Measurements from ENCODE around the gene MYBL2. TPM values are rescaled to one million over a fixed set of nuclear protein-coding genes. Genes with fewer than 3 reads are reported as not detected.

MYBL2 gene
- total RNA-seq, 1 experiment from 2014 or later: 125 TPM

- Mint-ChIP-seq H3K36me3 (ENCODE audit: insufficient read depth, unreplicated experiment) (peaks cover 42% of the 10 kb centered on the region), H3K4me3 (ENCODE audit: low read depth, unreplicated experiment) (peak overlapping the region; percentile 86), H3K9me3 (ENCODE audit: low read depth, unreplicated experiment) (no peaks in the 10 kb centered on the region), H3K27me3 (ENCODE audit: unreplicated experiment) (no peaks in the 10 kb centered on the region), H3K27ac (ENCODE audit: unreplicated experiment) (peak overlapping the region; percentile 33), H3K4me1 (ENCODE audit: low read depth, unreplicated experiment) (peaks cover 28% of the 10 kb centered on the region)
- CTCF ChIA-PET: interaction anchor here (0.6 to 1.2 kb wide), 3 partner anchors 129 to 893 kb away, joined by 3 to 6 read pairs (median 5); no protein-coding TSS in a partner anchor
- intact Hi-C loops (cut with micrococcal nuclease; ENCODE audit: unreplicated experiment): no loop called here
- TSS peak; percentile 32 for BruUV-seq (replicated peaks)
- peak; percentile 67 for DNase-seq
- no peak for TF ChIP-seq CTCF (IDR thresholded peaks at IDR 0.05; ENCODE audit: unreplicated experiment)
Observed at GRCh38 chr20:43667341-43668132, 623 bp downstream of the MYBL2 start.

DNA sequence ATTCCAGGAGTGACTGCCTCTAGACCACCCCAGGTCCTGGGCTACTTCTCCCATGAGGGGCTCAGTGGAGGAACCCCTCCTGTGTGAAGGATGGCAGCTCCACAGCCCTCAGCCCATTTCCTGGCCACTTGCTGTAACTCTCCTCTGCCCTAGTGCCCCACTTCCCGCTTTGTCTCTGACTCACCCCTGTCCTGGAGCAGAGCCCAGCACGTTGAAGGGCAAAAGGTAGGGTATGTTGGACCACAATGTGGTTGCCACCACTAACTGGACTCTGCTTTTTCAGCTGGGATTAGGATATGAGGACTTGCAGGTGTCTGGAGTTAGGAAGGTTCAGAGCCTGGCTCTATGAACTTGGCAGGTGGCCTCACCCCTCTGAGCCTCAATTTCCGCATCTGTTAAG is 2.4 kb downstream of the MYBL2 start:
- H3K4me1 Mint-ChIP-seq (ENCODE audit: low read depth, unreplicated experiment): peaks cover 28% of the 10 kb centered on the region
- H3K27me3 Mint-ChIP-seq (ENCODE audit: unreplicated experiment): no peaks in the 10 kb centered on the region
- H3K36me3 Mint-ChIP-seq (ENCODE audit: insufficient read depth, unreplicated experiment): peaks cover 50% of the 10 kb centered on the region
- H3K4me3 Mint-ChIP-seq (ENCODE audit: low read depth, unreplicated experiment): peak overlapping the region; percentile 86
- no peak for TF ChIP-seq CTCF (IDR thresholded peaks at IDR 0.05; ENCODE audit: unreplicated experiment)
- peak; percentile 84 for DNase-seq
- no peaks in the 10 kb centered on the region for H3K9me3 Mint-ChIP-seq (ENCODE audit: low read depth, unreplicated experiment)
- intact Hi-C loops (cut with micrococcal nuclease; ENCODE audit: unreplicated experiment): no loop called here
- H3K27ac Mint-ChIP-seq (ENCODE audit: unreplicated experiment): peak overlapping the region; percentile 69
- BruUV-seq (replicated peaks): no TSS peak
- CTCF ChIA-PET: interaction anchor here (0.6 kb wide), 1 partner anchor 775 kb away, joined by 3 read pairs; no protein-coding TSS in a partner anchor

DNA sequence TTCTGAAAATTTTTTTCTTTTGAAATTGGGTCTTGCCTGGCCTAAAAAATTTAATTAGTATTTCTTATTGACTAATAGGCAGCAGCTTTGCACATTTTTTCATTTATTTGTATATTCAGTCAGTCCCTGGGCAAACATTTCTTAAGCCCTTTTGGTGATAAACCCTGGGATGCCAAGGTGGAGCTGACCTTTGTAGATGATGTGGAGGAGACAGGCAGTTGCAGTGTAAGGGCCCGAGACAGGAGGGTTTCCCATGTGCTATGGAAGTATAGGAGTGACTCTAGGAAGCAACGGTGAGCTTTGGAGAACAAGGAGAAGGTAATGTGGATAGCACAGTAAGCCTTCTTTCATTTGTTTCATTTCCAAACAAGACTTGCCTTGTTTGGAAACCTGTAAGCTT is 3.5 kb downstream of the MYBL2 start:
- Mint-ChIP-seq H3K36me3 (ENCODE audit: insufficient read depth, unreplicated experiment) (peaks cover 50% of the 10 kb centered on the region), H3K27me3 (ENCODE audit: unreplicated experiment) (no peaks in the 10 kb centered on the region), H3K27ac (ENCODE audit: unreplicated experiment) (no peak overlapping the region), H3K4me3 (ENCODE audit: low read depth, unreplicated experiment) (no peak overlapping the region), H3K9me3 (ENCODE audit: low read depth, unreplicated experiment) (no peaks in the 10 kb centered on the region), H3K4me1 (ENCODE audit: low read depth, unreplicated experiment) (peaks cover 26% of the 10 kb centered on the region)
- CTCF ChIA-PET: interaction anchor here (0.7 kb wide), 1 partner anchor 80 kb away, joined by 4 read pairs; the partner anchor contains the start of gene IFT52
- intact Hi-C loops (cut with micrococcal nuclease; ENCODE audit: unreplicated experiment): no loop called here
- BruUV-seq (replicated peaks): no TSS peak
- no peak for TF ChIP-seq CTCF (IDR thresholded peaks at IDR 0.05; ENCODE audit: unreplicated experiment)
- DNase-seq: no peak

GRCh38 chr20:43676368-43676767 is 9.5 kb downstream of the MYBL2 start:
- H3K27me3 Mint-ChIP-seq (ENCODE audit: unreplicated experiment): no peaks in the 10 kb centered on the region
- CTCF ChIA-PET: interaction anchor here (1.2 kb wide), 1 partner anchor 10 kb away, joined by 4 read pairs; no protein-coding TSS in a partner anchor
- H3K27ac Mint-ChIP-seq (ENCODE audit: unreplicated experiment): no peak overlapping the region
- no peak for DNase-seq
- intact Hi-C loops (cut with micrococcal nuclease; ENCODE audit: unreplicated experiment): no loop called here
- H3K4me3 Mint-ChIP-seq (ENCODE audit: low read depth, unreplicated experiment): no peak overlapping the region
- TF ChIP-seq CTCF (IDR thresholded peaks at IDR 0.05; ENCODE audit: unreplicated experiment): no peak
- no TSS peak for BruUV-seq (replicated peaks)
- no peaks in the 10 kb centered on the region for H3K9me3 Mint-ChIP-seq (ENCODE audit: low read depth, unreplicated experiment)
- no peaks in the 10 kb centered on the region for H3K4me1 Mint-ChIP-seq (ENCODE audit: low read depth, unreplicated experiment)
- H3K36me3 Mint-ChIP-seq (ENCODE audit: insufficient read depth, unreplicated experiment): peaks cover 22% of the 10 kb centered on the region

Measured in Calu3 (cell line).